HG03095 (cell line): ENCODE results near the gene MTMR4.
"Not testable (repeated sequence)": the region's sequence is repeated elsewhere in the genome, so short reads cannot be mapped to it uniquely, and the experiment has no call there.

Source experiments
- ATAC-seq: cut with Tn5 transposase; IDR thresholded peaks from one replicate; pipeline ENCODE4 v1.9.1; 2021; ENCODE audit warnings: moderate library complexity; ENCODE audit not compliant: unreplicated experiment

Gene MTMR4

DNA sequence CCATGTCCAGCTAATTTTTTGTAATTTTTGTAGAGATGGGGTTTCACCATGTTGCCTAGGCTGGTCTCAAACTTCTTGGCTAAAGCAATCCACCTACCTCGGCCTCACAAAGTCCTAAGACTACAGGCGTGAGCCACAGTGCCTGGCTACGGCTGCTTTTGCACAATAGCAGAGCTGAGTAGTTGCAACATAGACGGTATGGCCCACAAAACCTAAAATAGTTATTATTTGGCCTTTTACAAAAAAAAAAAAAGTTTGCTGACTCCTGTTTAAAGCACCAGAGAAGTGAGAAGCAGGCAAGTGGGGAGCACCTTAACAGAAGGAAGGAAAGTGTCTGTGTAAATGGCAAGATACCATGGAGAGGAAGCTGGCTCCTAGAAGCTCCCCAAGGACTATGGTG, 20.9 kb downstream of the MTMR4 start:
- no peak for ATAC-seq

DNA sequence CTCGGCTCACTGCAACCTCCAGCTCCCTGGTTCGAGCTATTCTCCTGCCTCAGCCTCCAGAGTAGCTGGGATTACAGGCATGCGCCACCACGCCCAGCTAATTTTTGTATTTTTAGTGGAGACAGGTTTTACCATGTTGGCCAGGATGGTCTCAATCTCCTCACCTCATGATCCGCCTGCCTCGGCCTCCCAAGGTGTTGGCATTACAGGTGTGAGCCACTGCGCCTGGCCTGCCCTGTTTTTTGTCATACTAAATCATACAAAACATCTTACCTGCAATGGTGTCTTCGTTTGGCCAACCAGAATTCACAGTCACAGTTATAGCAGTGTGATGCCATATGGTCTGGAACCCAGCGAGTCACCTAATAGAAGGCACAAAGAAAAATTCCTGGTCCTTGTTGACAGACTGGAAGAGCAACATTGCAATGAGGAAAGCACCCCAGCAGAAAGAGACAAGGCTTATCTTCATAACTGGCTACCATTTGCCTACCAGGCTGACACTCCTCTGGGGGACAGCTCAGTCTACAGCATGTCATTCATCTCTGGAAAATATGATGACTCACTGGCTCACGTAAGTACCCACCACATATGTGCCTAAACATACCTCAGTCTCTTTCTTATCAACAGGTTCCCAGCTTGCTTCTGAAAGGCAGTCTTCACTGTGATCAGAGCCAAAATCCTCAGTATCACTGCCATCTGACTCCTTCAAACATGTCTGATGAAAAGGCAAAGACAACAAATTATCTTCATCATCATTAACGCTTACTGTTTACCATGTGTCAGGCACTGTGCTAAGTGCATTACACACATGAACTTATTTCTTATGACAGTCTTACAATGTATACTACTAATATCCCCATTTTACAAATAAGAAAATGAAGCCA, 22.0 kb downstream of the MTMR4 start:
- ATAC-seq, result no peak

DNA sequence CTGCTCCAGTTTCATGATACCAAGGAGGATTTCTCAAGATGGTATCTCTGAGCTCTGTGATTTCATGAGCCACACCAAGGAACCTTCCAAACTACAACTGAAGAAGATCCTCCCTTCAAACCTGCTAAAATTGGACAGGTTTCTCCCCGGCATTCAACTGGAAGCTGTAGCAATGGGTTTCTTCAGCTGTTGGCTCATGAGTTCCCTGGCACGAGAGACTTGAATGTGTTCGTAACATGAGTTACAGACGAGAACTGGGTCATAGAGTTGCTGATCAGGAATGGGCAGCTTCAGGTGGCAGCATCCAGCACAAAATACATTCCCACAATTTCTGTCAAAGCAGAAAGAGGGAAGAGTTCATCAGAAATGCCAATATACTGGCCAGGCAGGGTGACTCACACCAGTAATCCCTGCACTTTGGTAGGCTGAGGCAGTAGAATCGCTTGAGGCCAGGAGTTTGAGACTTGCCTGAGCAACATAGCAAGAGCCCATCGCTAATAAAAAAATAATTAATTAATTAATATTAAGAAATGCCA, 22.9 kb downstream of the MTMR4 start:
- no peak for ATAC-seq

DNA sequence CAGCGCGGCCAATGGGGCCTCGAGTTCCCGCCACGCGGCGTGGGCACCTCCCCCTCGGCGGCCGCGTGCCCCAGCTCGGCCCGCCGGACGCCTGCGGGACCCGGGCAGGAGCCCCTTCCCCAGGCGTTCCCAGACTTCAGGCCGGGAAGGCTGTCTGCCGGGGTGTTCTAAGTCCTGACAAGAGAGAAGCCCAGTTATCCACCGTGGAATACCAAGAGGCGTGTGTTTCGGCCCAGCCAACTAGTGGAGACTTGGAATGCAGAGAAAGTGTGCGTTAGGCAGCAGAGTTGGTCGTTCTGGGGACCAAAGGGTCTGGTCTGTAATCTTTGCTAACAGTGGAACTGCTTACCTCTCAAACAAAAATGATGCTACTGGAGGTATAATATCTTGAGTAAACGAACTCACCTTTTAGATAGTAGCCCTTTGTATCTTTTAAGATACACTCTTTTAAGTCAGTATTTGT, 26.0 kb downstream of the MTMR4 start:
- ATAC-seq, result no peak

DNA sequence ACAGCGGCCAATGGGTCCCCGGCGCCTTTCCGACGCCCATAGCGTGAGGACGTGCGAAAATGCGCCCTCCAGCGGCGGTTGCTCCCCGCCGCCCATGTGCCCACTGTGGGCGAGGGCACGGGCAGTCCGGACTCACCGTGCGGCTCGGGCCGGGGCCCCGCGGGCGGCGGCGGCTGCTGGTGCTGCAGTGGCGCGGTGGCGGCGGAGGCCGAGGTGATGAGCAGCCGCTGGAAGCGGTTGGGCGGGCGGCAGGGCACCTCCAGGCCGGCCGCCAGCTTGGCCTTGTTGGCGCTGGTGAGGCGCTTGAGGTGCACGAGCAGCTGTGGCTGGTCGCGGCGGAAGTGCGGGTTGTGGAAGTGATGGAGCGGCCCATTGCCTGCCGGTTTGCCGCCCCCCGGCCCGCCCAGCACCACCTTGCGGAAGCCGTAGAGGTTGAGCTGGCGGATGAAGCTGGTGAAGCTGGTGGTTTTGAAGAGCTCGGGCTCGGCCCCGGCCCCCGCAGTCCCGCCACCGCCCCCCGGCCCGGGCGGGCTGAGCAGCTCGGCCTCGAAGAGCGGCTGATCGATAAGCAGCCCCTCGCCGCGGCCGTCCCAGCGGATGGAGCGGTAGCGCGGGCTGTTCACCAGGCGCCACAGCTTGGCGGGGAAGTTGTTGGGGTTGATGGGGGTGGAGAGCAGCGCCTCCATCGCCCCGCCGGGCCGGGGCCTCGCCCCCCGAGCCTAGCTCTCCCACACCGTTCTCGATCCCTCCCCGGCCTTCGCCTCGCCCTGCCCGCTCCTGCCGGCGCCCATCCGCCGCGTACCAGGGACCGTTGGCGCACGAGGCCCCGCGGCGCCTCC, 26.6 kb downstream of the MTMR4 start, which contains the start of gene HSF5:
TSS of gene HSF5 (minus strand) at position 820 of the 839 bp plus-strand sequence. CDS start at position 686, 134 bp downstream.
- no peak for ATAC-seq

DNA sequence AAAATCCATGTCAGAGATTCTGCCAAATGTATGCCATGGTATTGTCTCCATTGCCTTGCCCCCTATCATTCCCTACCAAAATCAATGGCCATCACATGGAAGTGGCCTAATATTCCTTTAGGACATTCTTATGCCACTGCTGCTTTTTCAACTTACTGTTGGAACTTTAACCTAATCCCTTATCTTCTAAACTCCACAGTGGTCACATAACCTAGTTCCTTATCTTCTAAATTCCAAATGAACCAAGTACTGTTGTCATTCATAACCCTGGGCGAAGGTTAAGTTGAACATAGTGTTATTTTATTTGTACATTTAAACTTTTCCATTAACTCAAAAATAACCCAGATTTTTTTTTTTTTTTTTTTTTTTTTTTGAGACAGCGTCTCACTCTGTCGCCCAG, 29.8 kb downstream of the MTMR4 start:
- ATAC-seq, result no peak

- ATAC-seq, result not testable (repeated sequence)
These were observed 32.6 kb downstream of the MTMR4 start for GRCh38 chr17:58481798-58482197.

GRCh38 chr17:58480090-58480489, 34.3 kb downstream of the MTMR4 start:
- ATAC-seq, result no peak

DNA sequence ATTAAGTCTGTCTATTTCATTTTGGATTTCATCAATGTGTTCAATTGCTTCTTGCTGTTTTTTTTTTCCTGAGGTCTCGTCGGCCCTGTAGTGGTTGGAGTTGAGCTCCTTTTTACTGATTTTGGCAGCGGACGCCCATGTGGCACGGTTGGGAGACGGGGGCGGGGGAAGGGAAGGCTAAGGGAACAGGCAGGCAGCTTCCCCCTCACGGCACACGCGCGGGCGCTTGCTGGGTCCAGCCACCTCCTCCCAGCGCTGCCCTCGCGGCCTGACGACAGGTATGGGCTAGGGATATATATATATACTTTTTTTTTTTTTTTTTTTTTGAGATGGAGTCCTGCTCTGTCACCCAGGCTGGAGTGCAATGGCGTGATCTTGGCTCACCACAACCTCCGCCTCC, 37.6 kb downstream of the MTMR4 start:
- ATAC-seq, result no peak

DNA sequence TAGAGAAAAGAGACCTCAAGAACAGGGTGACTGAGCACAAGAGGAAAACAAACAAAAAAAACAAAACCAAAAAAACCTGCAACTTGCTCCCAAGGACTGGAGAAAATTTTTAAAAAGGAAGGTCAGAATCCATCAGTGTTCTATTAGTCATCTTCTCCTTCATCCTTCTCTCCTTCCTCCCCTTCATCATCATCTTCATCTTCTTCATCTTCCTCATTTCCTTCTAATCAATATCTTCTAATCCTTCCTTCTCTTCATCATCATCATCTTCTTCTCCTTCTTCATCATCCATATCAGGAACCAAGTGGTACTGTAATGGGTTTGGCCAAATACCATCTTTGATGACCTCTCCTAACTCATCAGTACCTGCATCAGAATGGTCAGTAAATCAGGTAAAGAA, 38.5 kb downstream of the MTMR4 start:
- ATAC-seq, result no peak

GRCh38 chr17:58470356-58470755, 44.1 kb downstream of the MTMR4 start:
- ATAC-seq, result no peak

- no peak for ATAC-seq
These were observed 45.5 kb downstream of the MTMR4 start for GRCh38 chr17:58468944-58469343.

GRCh38 chr17:58455491-58455890, 58.9 kb downstream of the MTMR4 start:
- ATAC-seq, result no peak

DNA sequence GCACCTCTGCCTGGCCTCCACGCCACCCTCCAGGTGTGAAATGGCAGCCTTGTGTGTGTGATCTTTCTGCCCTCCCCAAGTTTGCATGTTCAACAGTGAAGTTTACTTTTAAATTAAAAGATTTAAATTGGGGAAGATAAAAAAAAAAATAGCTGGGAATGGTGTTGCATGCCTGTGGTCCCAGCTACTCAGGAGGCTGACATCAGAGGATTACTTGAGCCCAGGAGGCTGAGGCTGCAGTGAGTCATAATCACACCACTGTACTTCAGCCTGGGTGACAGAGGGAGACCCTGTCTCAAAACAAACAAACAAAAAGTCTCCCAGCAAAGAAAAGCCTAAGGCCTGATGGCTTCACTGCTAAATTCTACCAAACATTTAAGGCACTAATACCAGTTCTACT, 61.7 kb downstream of the MTMR4 start:
- ATAC-seq, result no peak

GRCh38 chr17:58447039-58447975, 67.1 kb downstream of the MTMR4 start:
- ATAC-seq, result no peak

- ATAC-seq, result no peak
These were observed 68.4 kb downstream of the MTMR4 start for GRCh38 chr17:58446086-58446485.
